ENCODE measurements around the gene ABCA5.

The ABCA5 gene

DNA sequence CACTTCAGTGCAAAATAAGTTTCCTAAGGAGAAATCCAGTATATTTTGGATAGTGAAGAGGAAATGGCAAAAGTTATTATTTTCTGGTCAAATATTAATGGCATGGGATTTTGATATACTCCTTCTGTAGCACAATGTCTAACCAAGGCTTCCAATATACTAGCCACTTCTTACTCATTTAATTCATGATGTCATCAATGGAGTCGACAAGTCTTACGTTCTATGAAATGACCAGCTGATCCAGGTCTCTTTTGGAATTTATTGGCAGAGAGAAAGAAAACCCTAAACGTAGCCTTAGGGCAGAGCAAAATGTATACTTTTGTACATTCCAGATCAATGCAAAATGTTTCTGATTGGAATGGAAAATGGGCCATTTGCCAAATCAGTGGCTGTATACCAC is 90.0 kb downstream of the ABCA5 start:
- H3K27me3 Mint-ChIP-seq, result no peaks in the 10 kb centered on the region
- DNase-seq (ENCODE audit: low spot score in 2 of 2) (no peak), ATAC-seq (replicated peaks; ENCODE audit: extremely low read depth, poor library complexity, severe bottlenecking) (no peak)
- H3K9me3 Mint-ChIP-seq, result peaks cover 9% of the 10 kb centered on the region
- no peak overlapping the region for H3K4me3 Mint-ChIP-seq
- H3K4me1 Mint-ChIP-seq, result peaks cover 4% of the 10 kb centered on the region
- H3K27ac Mint-ChIP-seq (ENCODE audit: low read depth), result no peak overlapping the region
- H3K36me3 Mint-ChIP-seq (ENCODE audit: insufficient read depth), result peaks cover 2% of the 10 kb centered on the region

DNA sequence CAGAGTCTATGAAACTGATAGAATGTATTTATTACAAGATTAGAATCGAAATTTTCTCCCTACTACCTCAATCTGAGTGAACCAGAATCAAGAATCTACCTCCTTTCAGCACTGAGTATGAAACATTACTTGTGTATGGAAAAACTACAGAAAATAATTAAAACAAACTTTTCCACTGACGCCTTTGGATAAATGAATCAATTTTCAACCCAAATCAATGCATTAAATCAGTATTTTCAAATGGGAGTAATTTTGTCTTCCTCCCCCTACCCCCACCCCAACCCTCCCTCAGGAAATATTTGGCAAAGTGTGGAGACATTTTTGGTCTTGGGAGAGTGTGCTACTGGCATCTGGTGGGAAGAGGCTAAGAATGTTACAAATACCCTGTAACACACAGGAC is 90.5 kb downstream of the ABCA5 start:
- H3K36me3 Mint-ChIP-seq (ENCODE audit: insufficient read depth), result peaks cover 2% of the 10 kb centered on the region
- H3K27me3 Mint-ChIP-seq, result no peaks in the 10 kb centered on the region
- ATAC-seq (replicated peaks; ENCODE audit: extremely low read depth, poor library complexity, severe bottlenecking), result no peak
- H3K4me1 Mint-ChIP-seq, result peaks cover 4% of the 10 kb centered on the region
- H3K4me3 Mint-ChIP-seq, result no peak overlapping the region
- DNase-seq (ENCODE audit: low spot score in 2 of 2), result no peak
- peaks cover 12% of the 10 kb centered on the region for H3K9me3 Mint-ChIP-seq
- no peak overlapping the region for H3K27ac Mint-ChIP-seq (ENCODE audit: low read depth)

DNA sequence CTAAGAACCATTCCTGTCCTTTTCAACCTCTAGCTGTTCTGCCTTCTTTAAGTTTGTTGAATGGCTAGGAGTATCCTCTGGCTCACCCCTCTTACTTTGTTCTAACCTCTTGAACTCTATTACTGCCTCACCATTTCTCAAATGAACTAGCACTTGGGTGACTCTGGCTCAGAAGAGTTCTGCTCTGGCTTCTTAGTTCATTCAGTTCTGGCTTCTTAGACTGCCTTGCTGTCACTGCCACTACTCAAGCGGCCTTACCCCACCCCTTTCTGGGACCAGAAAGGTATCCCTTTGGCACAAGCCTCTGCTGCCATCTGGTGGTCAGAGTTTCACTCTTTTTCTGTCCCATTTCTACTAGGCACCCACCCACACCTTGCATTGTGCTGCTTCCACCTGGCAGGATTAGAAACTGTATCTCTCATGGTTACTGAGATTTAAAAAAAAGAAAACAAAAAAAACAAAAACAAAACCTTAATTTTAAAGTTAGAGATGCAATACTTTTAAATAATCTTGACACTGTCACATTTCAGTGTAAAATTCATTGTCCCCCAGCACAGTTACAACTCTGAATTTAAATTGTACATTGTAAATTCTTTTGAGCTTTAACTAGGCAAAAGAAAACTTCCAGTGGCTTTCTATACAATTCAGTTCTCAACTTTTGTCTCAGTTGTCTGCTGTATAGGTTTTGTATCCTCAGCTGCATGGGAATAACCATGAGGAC is 91.4 kb downstream of the ABCA5 start:
- Mint-ChIP-seq H3K27ac (ENCODE audit: low read depth) (no peak overlapping the region), H3K36me3 (ENCODE audit: insufficient read depth) (peaks cover under 1% of the 10 kb centered on the region), H3K27me3 (no peaks in the 10 kb centered on the region), H3K4me3 (no peak overlapping the region), H3K9me3 (peaks cover 12% of the 10 kb centered on the region), H3K4me1 (peaks cover 4% of the 10 kb centered on the region)
- DNase-seq (ENCODE audit: low spot score in 2 of 2) (peak; percentile 20 to 25), ATAC-seq (replicated peaks; ENCODE audit: extremely low read depth, poor library complexity, severe bottlenecking) (no peak)

DNA sequence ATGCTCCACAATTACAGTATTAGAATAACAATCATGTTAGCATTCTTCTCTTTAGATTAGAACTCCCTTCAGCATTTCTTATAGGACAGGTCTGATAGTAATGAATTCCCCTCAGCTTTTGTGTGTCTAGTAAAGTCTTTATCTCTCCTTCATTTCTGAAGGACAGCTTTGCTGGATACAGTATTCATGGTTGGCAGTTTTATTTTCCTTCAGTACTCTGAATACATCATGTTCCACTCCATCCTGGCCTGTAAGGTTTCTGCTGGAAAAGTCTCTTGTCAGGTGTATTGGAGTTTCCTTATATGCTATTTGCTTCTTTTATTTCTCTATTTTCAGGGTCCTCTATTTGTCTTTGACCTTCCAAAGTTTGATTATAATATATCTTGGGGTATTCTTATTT is 94.3 kb downstream of the ABCA5 start:
- Mint-ChIP-seq H3K27me3 (no peaks in the 10 kb centered on the region), H3K9me3 (peaks cover 12% of the 10 kb centered on the region), H3K4me3 (no peak overlapping the region), H3K36me3 (ENCODE audit: insufficient read depth) (no peaks in the 10 kb centered on the region), H3K4me1 (peaks cover 4% of the 10 kb centered on the region), H3K27ac (ENCODE audit: low read depth) (no peak overlapping the region)
- ATAC-seq (replicated peaks; ENCODE audit: extremely low read depth, poor library complexity, severe bottlenecking), result no peak
- no peak for DNase-seq (ENCODE audit: low spot score in 2 of 2)

- H3K4me3 Mint-ChIP-seq, result no peak overlapping the region
- peaks cover 12% of the 10 kb centered on the region for H3K9me3 Mint-ChIP-seq
- no peaks in the 10 kb centered on the region for H3K27me3 Mint-ChIP-seq
- H3K36me3 Mint-ChIP-seq (ENCODE audit: insufficient read depth), result no peaks in the 10 kb centered on the region
- DNase-seq (ENCODE audit: low spot score in 2 of 2) (no peak), ATAC-seq (replicated peaks; ENCODE audit: extremely low read depth, poor library complexity, severe bottlenecking) (no peak)
- no peak overlapping the region for H3K27ac Mint-ChIP-seq (ENCODE audit: low read depth)
- H3K4me1 Mint-ChIP-seq, result peaks cover 4% of the 10 kb centered on the region
Measured at GRCh38 chr17:69231521-69231920, 95.4 kb downstream of the ABCA5 start.

- H3K4me1 Mint-ChIP-seq, result peaks cover 4% of the 10 kb centered on the region
Measured at GRCh38 chr17:69230939-69231338, 96.0 kb downstream of the ABCA5 start.

DNA sequence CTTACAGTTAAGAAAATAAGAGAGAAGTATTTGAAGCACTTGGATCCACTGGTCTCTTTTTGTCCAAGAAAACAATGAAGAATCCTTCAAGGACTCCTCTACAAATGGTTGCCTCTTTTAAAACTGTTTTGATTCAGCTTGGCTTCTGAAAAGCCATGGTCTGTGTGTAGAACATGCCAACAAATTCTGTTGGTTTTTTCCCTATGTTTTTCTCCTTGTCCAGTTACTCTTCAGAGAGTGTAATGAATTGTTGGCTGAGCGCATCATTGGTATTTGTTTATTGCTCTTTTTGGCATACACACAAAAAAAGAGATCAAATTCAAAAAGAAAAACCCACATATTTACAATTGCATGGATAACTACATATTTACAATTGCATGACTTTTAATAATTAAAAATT is 98.4 kb downstream of the ABCA5 start, which contains the start of gene ABCA10:
ABCA10 (minus strand) TSS at position 249 of the 400 bp plus-strand sequence. CDS start 3,466 bp downstream, outside the sequence.
- H3K4me3 Mint-ChIP-seq, result no peak within 1 kb of the TSS
- no peak within 1 kb of the TSS for H3K27ac Mint-ChIP-seq (ENCODE audit: low read depth)
- no peaks in the 10 kb centered on the region for H3K27me3 Mint-ChIP-seq
- ATAC-seq (replicated peaks; ENCODE audit: extremely low read depth, poor library complexity, severe bottlenecking) (no peak), DNase-seq (ENCODE audit: low spot score in 2 of 2) (no peak)
- H3K36me3 Mint-ChIP-seq (ENCODE audit: insufficient read depth), result no peaks in the 10 kb centered on the region
- H3K9me3 Mint-ChIP-seq, result peaks cover 12% of the 10 kb centered on the region
- H3K4me1 Mint-ChIP-seq, result no peaks in the 10 kb centered on the region

More at GRCh38 chr17:69230939-69231338, 96.0 kb downstream of the ABCA5 start:
- no peak for DNase-seq (ENCODE audit: low spot score in 2 of 2)
- H3K27ac Mint-ChIP-seq (ENCODE audit: low read depth), result no peak overlapping the region
- H3K9me3 Mint-ChIP-seq, result peaks cover 12% of the 10 kb centered on the region
- ATAC-seq (replicated peaks; ENCODE audit: extremely low read depth, poor library complexity, severe bottlenecking), result no peak
- H3K4me3 Mint-ChIP-seq, result no peak overlapping the region
- no peaks in the 10 kb centered on the region for H3K27me3 Mint-ChIP-seq
- H3K36me3 Mint-ChIP-seq (ENCODE audit: insufficient read depth), result no peaks in the 10 kb centered on the region

GRCh38 chr17:69228018-69228417 is 98.9 kb downstream of the ABCA5 start:
- DNase-seq (ENCODE audit: low spot score in 2 of 2) (no peak), ATAC-seq (replicated peaks; ENCODE audit: extremely low read depth, poor library complexity, severe bottlenecking) (no peak)
- no peak overlapping the region for H3K27ac Mint-ChIP-seq (ENCODE audit: low read depth)
- H3K4me3 Mint-ChIP-seq, result no peak overlapping the region
- no peaks in the 10 kb centered on the region for H3K36me3 Mint-ChIP-seq (ENCODE audit: insufficient read depth)
- no peaks in the 10 kb centered on the region for H3K4me1 Mint-ChIP-seq
- H3K27me3 Mint-ChIP-seq, result no peaks in the 10 kb centered on the region
- H3K9me3 Mint-ChIP-seq, result peaks cover 8% of the 10 kb centered on the region

DNA sequence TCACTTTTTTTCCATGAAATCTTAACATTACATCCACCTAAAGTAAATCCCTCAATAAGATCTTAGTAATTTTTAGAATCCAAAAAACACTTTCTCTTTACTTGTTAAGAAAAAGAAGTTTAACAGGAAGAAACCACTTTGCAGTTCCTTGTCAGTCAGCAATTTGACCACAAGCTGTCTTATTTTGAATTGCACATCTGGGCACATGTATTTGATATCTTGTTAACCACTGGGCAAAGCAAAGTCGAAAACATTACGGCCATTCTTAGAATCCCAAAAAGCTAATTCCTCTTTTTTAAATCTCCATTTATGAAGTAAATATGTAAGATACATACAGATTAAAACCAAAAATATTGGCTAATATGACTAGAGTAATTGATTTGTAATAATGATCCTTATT is 99.4 kb downstream of the ABCA5 start:
- Mint-ChIP-seq H3K27me3 (no peaks in the 10 kb centered on the region), H3K4me1 (no peaks in the 10 kb centered on the region), H3K9me3 (peaks cover 5% of the 10 kb centered on the region), H3K4me3 (no peak overlapping the region), H3K27ac (ENCODE audit: low read depth) (no peak overlapping the region), H3K36me3 (ENCODE audit: insufficient read depth) (no peaks in the 10 kb centered on the region)
- no peak for DNase-seq (ENCODE audit: low spot score in 2 of 2)
- no peak for ATAC-seq (replicated peaks; ENCODE audit: extremely low read depth, poor library complexity, severe bottlenecking)

DNA sequence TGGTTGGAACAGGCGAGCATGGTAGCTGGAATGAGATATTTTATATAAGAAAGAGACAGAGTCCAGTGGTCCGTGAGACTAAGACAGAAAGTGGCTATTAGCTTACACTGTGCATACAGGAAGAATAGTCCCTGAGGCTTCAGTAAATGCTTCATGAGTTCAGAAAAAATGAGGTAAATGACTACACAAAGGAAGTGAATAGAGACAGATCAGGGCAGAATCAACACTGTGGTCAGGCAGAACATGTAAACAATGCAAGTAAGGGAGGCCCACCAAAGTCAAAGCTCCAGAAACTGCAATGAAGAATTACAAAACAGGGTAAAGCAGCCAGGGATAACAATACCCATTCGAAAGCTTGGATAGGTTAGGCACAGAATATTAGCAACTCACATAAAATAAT is 103.1 kb downstream of the ABCA5 start:
- no peak overlapping the region for H3K4me3 Mint-ChIP-seq
- no peaks in the 10 kb centered on the region for H3K27me3 Mint-ChIP-seq
- H3K36me3 Mint-ChIP-seq (ENCODE audit: insufficient read depth), result no peaks in the 10 kb centered on the region
- H3K27ac Mint-ChIP-seq (ENCODE audit: low read depth), result no peak overlapping the region
- DNase-seq (ENCODE audit: low spot score in 2 of 2), result no peak
- H3K4me1 Mint-ChIP-seq, result no peaks in the 10 kb centered on the region
- no peak for ATAC-seq (replicated peaks; ENCODE audit: extremely low read depth, poor library complexity, severe bottlenecking)
- no peaks in the 10 kb centered on the region for H3K9me3 Mint-ChIP-seq

- no peak for DNase-seq (ENCODE audit: low spot score in 2 of 2)
- Mint-ChIP-seq H3K4me1 (no peaks in the 10 kb centered on the region), H3K9me3 (no peaks in the 10 kb centered on the region), H3K4me3 (no peak overlapping the region), H3K36me3 (ENCODE audit: insufficient read depth) (no peaks in the 10 kb centered on the region), H3K27ac (ENCODE audit: low read depth) (no peak overlapping the region), H3K27me3 (no peaks in the 10 kb centered on the region)
- ATAC-seq (replicated peaks; ENCODE audit: extremely low read depth, poor library complexity, severe bottlenecking), result no peak
Measured at GRCh38 chr17:69222707-69223258, 104.2 kb downstream of the ABCA5 start.

DNA sequence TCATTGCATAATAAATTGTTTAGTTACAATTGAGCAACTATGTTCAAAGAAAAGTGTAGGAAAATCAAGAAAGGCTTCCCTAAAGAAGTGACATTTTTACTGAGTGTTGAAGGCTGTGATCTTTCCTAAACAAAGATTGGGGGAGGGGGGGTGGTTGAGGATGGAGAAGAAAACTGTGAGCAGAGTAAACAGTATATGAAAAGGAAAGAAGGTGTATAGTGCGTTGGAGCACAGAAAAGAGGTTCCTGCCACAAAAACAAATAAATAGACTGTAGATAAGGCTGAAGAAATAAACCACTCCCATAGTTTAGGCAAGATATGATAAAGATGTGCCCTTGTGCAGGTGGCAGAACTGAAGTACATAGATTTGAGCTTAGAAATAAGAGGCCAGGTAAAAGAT is 106.8 kb downstream of the ABCA5 start:
- Mint-ChIP-seq H3K27me3 (no peaks in the 10 kb centered on the region), H3K27ac (ENCODE audit: low read depth) (no peak overlapping the region), H3K9me3 (no peaks in the 10 kb centered on the region), H3K4me1 (no peaks in the 10 kb centered on the region), H3K4me3 (no peak overlapping the region), H3K36me3 (ENCODE audit: insufficient read depth) (no peaks in the 10 kb centered on the region)
- no peak for DNase-seq (ENCODE audit: low spot score in 2 of 2)
- ATAC-seq (replicated peaks; ENCODE audit: extremely low read depth, poor library complexity, severe bottlenecking), result no peak

- Mint-ChIP-seq H3K4me3 (no peak overlapping the region), H3K9me3 (no peaks in the 10 kb centered on the region), H3K27ac (ENCODE audit: low read depth) (no peak overlapping the region), H3K27me3 (no peaks in the 10 kb centered on the region), H3K4me1 (no peaks in the 10 kb centered on the region), H3K36me3 (ENCODE audit: insufficient read depth) (no peaks in the 10 kb centered on the region)
- DNase-seq (ENCODE audit: low spot score in 2 of 2) (no peak), ATAC-seq (replicated peaks; ENCODE audit: extremely low read depth, poor library complexity, severe bottlenecking) (no peak)
Measured at GRCh38 chr17:69218986-69219385, 107.9 kb downstream of the ABCA5 start.

Measured in central memory CD8-positive, alpha-beta T cell (primary cell).